HG03045 (cell line): ENCODE measurements around the gene EHD2.
"Not testable (repeated sequence)": the region's sequence is repeated elsewhere in the genome, so short reads cannot be mapped to it uniquely, and the experiment has no call there.

ENCODE experiments used
- ATAC-seq: cut with Tn5 transposase; IDR thresholded peaks from one replicate; pipeline ENCODE4 v1.9.1; 2021; ENCODE audit warnings: mild to moderate bottlenecking, moderate library complexity; ENCODE audit not compliant: unreplicated experiment

EHD2 gene

GRCh38 chr19:47746129-47746528, 32.9 kb downstream of the EHD2 start:
- not testable (repeated sequence) for ATAC-seq

GRCh38 chr19:47749326-47749725, 36.1 kb downstream of the EHD2 start:
- no peak for ATAC-seq

GRCh38 chr19:47750752-47751151, 37.5 kb downstream of the EHD2 start:
- no peak for ATAC-seq

- ATAC-seq = no peak
These were observed 39.4 kb downstream of the EHD2 start for GRCh38 chr19:47752440-47753211.

- no peak for ATAC-seq
These were observed 41.2 kb downstream of the EHD2 start for GRCh38 chr19:47754206-47755064.

- ATAC-seq = no peak
These were observed 42.0 kb downstream of the EHD2 start for GRCh38 chr19:47755065-47755761.

GRCh38 chr19:47755762-47756626, 42.8 kb downstream of the EHD2 start:
- no peak for ATAC-seq

- ATAC-seq = no peak
These were observed 43.4 kb downstream of the EHD2 start for GRCh38 chr19:47756627-47756929.

- no peak for ATAC-seq
These were observed 43.9 kb downstream of the EHD2 start for GRCh38 chr19:47756953-47757608.

- no peak for ATAC-seq
These were observed 44.6 kb downstream of the EHD2 start for GRCh38 chr19:47757617-47758442.

- ATAC-seq = no peak
These were observed 45.2 kb downstream of the EHD2 start for GRCh38 chr19:47758443-47758804.

- ATAC-seq = no peak
These were observed 47.4 kb downstream of the EHD2 start for GRCh38 chr19:47760632-47760999.

- no peak for ATAC-seq
These were observed 48.3 kb downstream of the EHD2 start for GRCh38 chr19:47761566-47761965.

GRCh38 chr19:47762151-47762550, 48.9 kb downstream of the EHD2 start:
- ATAC-seq = no peak

GRCh38 chr19:47762615-47763308, 49.5 kb downstream of the EHD2 start:
- ATAC-seq = no peak

- ATAC-seq = not testable (repeated sequence)
These were observed 51.5 kb downstream of the EHD2 start for GRCh38 chr19:47764705-47765104.

- no peak for ATAC-seq
These were observed 52.5 kb downstream of the EHD2 start for GRCh38 chr19:47765523-47766358.

- ATAC-seq = no peak
These were observed 53.1 kb downstream of the EHD2 start for GRCh38 chr19:47766359-47766620.
